SK-N-SH (cell line): ENCODE data around the gene SLC2A13. TPM values are rescaled to one million over a fixed set of nuclear protein-coding genes. Genes with fewer than 3 reads are reported as not detected.

Experiments
- CTCF ChIA-PET: fragments of 300-600, 350-600 bp; formaldehyde crosslinking; extraction: SDS; loops from one replicate; lab custom pipeline; 2021; lab: Yijun Ruan, JAX
- POLR2A ChIA-PET: fragments of 350-600 bp; sonication (Branson Sonifier 250); formaldehyde crosslinking; extraction: SDS; loops from one replicate; lab custom pipeline; 2020; ENCODE audit warnings: antibody characterized with exemption, inconsistent platforms; lab: Yijun Ruan, JAX
- DNase-seq: peaks from one replicate; pipeline ENCODE4 v3.0.0; 2012
- H2AFZ ChIP-seq: fragments of 200-600 bp; sonication (generic); 2 replicates; pipeline ENCODE4 v1.8.1; 2016; ENCODE audit warnings: antibody characterized with exemption, mild to moderate bottlenecking, low read depth
- H3F3A ChIP-seq: fragments of 200-600 bp; sonication (generic); replicated peaks from 2 replicates; pipeline ENCODE3; 2016; ENCODE audit warnings: antibody characterized with exemption, mild to moderate bottlenecking; ENCODE audit not compliant: insufficient read depth
- H3K27ac ChIP-seq, 2 experiments: fragments of 200-500 bp in 1 of 2; fragments of 200-600 bp in 1 of 2; sonication (Bioruptor generic) in 1 of 2; sonication (generic), shearing (Covaris generic) in 1 of 2; 2 replicates each; pipeline versions ENCODE4 v1.5.1 to v1.6.1; 2014 to 2016; ENCODE audit warnings: low read depth in 2 of 2, inconsistent platforms in 1 of 2, low read length in 1 of 2, mild to moderate bottlenecking in 1 of 2, mixed read lengths in 1 of 2
- H3K27me3 ChIP-seq: fragments of 200-600 bp; sonication (generic), shearing (Covaris generic); 2 replicates; pipeline ENCODE4 v1.6.1; 2016; ENCODE audit warnings: mixed run types; ENCODE audit not compliant: insufficient read depth
- H3K36me3 ChIP-seq, 2 experiments: fragments of 200-500 bp in 1 of 2; fragments of 200-600 bp in 1 of 2; sonication (Bioruptor generic) in 1 of 2; sonication (generic) in 1 of 2; replicated peaks in 1 of 2; 2 replicates each; pipeline versions ENCODE3 to v1.5.1; 2014 to 2016; ENCODE audit warnings: low read length in 1 of 2, mild to moderate bottlenecking in 1 of 2; ENCODE audit not compliant: insufficient read depth in 2 of 2, control insufficient read depth in 1 of 2
- H3K4me1 ChIP-seq, 2 experiments: fragments of 200-500 bp in 1 of 2; fragments of 200-600 bp in 1 of 2; sonication (Bioruptor generic) in 1 of 2; sonication (generic), shearing (Covaris generic) in 1 of 2; 2 replicates each; pipeline versions ENCODE4 v1.5.1 to v1.6.1; 2014 to 2016; ENCODE audit warnings: low read depth in 1 of 2, low read length in 1 of 2, mixed run types in 1 of 2; ENCODE audit not compliant: insufficient read depth in 2 of 2, control insufficient read depth in 1 of 2
- H3K4me2 ChIP-seq: fragments of 200-600 bp; sonication (generic), shearing (Covaris generic); 2 replicates; pipeline ENCODE4 v1.6.1; 2017; ENCODE audit warnings: mixed run types
- H3K4me3 ChIP-seq, 2 experiments: fragments of 200-500 bp in 1 of 2; fragments of 200-600 bp in 1 of 2; sonication (Bioruptor generic) in 1 of 2; sonication (generic), shearing (Covaris generic) in 1 of 2; 2 replicates each; pipeline versions ENCODE4 v1.5.1 to v1.8.1; 2014 to 2016; ENCODE audit warnings: low read depth in 2 of 2, inconsistent platforms in 1 of 2, low read length in 1 of 2, mild to moderate bottlenecking in 1 of 2, mixed read lengths in 1 of 2, moderate library complexity in 1 of 2
- H3K79me2 ChIP-seq: fragments of 200-600 bp; sonication (generic); 2 replicates; pipeline ENCODE4 v1.8.1; 2017; ENCODE audit warnings: mild to moderate bottlenecking; ENCODE audit not compliant: insufficient read depth
- H3K9ac ChIP-seq: fragments of 200-600 bp; sonication (generic); 2 replicates; pipeline ENCODE4 v1.6.1; 2017; ENCODE audit warnings: mixed run types
- H3K9me2 ChIP-seq: fragments of 200-600 bp; sonication (generic); 2 replicates; pipeline ENCODE4 v1.6.1; 2017; ENCODE audit warnings: mixed run types
- H3K9me3 ChIP-seq: fragments of 200-600 bp; sonication (generic); 2 replicates; pipeline ENCODE4 v1.6.1; 2017; ENCODE audit warnings: mixed run types, mild to moderate bottlenecking, moderate library complexity
- H4K20me1 ChIP-seq: fragments of 200-600 bp; sonication (generic); 2 replicates; pipeline ENCODE4 v1.6.1; 2017; ENCODE audit warnings: mild to moderate bottlenecking, mixed run types; ENCODE audit not compliant: insufficient read depth
- ELF1 ChIP-seq: IDR thresholded peaks from 2 replicates; pipeline ENCODE4 v1.4.0; 2012
- EZH2phosphoT487 ChIP-seq: fragments of 200-600 bp; sonication (generic); IDR thresholded peaks from 2 replicates; pipeline ENCODE4 v1.6.1; 2017; ENCODE audit warnings: low read depth, mixed run types, mild to moderate bottlenecking, antibody characterized with exemption, moderate library complexity, borderline replicate concordance
- FOSL2 ChIP-seq: IDR thresholded peaks from 2 replicates; pipeline ENCODE4 v1.4.0; 2012; ENCODE audit warnings: low read depth, mild to moderate bottlenecking, moderate library complexity, borderline replicate concordance
- GATA2 ChIP-seq: sonication (generic); formaldehyde crosslinking; IDR thresholded peaks from 2 replicates; pipeline ENCODE4 v1.5.0; 2020; ENCODE audit warnings: mild to moderate bottlenecking, missing genetic modification reagents
- MEF2A ChIP-seq: IDR thresholded peaks from 2 replicates; pipeline ENCODE4 v1.4.0; 2012; ENCODE audit warnings: low read depth, borderline replicate concordance
- MXI1 ChIP-seq: IDR thresholded peaks from 2 replicates; pipeline ENCODE4 v1.6.1; 2012; ENCODE audit warnings: mild to moderate bottlenecking, low read depth, low read length, improper control_type of control experiment
- NFIC ChIP-seq: IDR thresholded peaks from 2 replicates; pipeline ENCODE4 v1.4.0; 2012; ENCODE audit warnings: borderline replicate concordance
- NRF1 ChIP-seq: IDR thresholded peaks from 2 replicates; pipeline ENCODE4 v1.6.1; 2012; ENCODE audit warnings: low read depth, mild to moderate bottlenecking, low read length
- POLR2AphosphoS5 ChIP-seq: IDR thresholded peaks from 2 replicates; pipeline ENCODE4 v1.6.1; 2012; ENCODE audit warnings: low read depth, low read length
- RAD21 ChIP-seq: IDR thresholded peaks from 2 replicates; pipeline ENCODE4 v1.6.1; 2012; ENCODE audit warnings: mild to moderate bottlenecking, low read length
- RCOR1 ChIP-seq: fragments of 150-350 bp; IDR thresholded peaks from 2 replicates; pipeline ENCODE4 v1.6.1; 2017; ENCODE audit warnings: antibody characterized with exemption, low read length
- RXRA ChIP-seq: IDR thresholded peaks from 2 replicates; pipeline ENCODE4 v1.4.0; 2012; ENCODE audit warnings: low read depth, mild to moderate bottlenecking, borderline replicate concordance
- SIN3A ChIP-seq: IDR thresholded peaks from 2 replicates; pipeline ENCODE4 v1.6.1; 2012; ENCODE audit warnings: low read depth, mild to moderate bottlenecking, low read length, moderate library complexity, borderline replicate concordance
- TCF12 ChIP-seq: IDR thresholded peaks from 2 replicates; pipeline ENCODE4 v1.4.0; 2012
- WGBS: methylation state at CpG from one replicate; pipeline ENCODE4 v1.1.6; 2017; ENCODE audit warnings: low lambda C conversion rate; 5-methylcytosine and 5-hydroxymethylcytosine counted together
- polyA plus RNA-seq, 3 experiments: library from polyadenylated mRNA; depleted of rRNA; stranded (reverse); fragments of >200 nt; gene quantifications; 2 replicates each; pipeline ENCODE4 v1.2.3, GENCODE V29; 2012
- TF ChIP-seq, protein P1 (sequence below): fragments of 150-350 bp; IDR thresholded peaks from 2 replicates; pipeline ENCODE4 v1.6.1; 2016; ENCODE audit warnings: mild to moderate bottlenecking, low read depth, low read length
- TF ChIP-seq, protein P2 (sequence below): IDR thresholded peaks from 2 replicates; pipeline ENCODE4 v1.6.1; 2012; ENCODE audit warnings: mild to moderate bottlenecking, low read depth, low read length, moderate library complexity
- TF ChIP-seq, protein P3 (sequence below): IDR thresholded peaks from 2 replicates; pipeline ENCODE4 v1.4.0; 2012; ENCODE audit warnings: low read depth
- TF ChIP-seq, protein P4 (sequence below): IDR thresholded peaks from 2 replicates; pipeline ENCODE4; 2012

SLC2A13 gene
- polyA plus RNA-seq, 1 of the 3 experiments (the other 2 are of a cell fraction), result 0.21 TPM

DNA sequence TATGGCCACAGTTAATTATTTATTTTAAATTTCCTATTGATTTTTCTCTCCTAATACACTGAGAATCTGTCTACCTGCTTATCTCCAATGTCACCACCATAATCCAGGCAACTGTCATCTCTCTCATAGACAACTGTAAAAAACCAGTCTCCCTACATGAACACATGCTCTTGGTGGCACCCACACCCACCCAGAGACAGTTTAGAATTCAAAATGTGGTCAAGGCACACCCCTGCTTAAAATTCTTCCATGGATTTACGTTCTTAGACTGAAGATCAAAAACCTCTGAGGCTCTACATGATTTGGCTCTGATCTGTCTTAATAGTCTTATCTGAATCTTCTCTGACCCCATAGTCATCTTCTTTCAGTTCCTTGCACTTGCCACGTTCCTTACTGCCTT, 245.2 kb downstream of the SLC2A13 start:
- CTCF ChIA-PET, result no interaction called here
- Histone ChIP-seq H3K27ac (no peak overlapping the region), H3K79me2 (no peaks in the 10 kb centered on the region), H2AFZ (no peak overlapping the region), H3K4me1 (no peaks in the 10 kb centered on the region), H3K27me3 (no peaks in the 10 kb centered on the region), H3K9ac (no peak overlapping the region), H3K4me3 (no peak overlapping the region), H3K9me3 (no peaks in the 10 kb centered on the region), H3K4me2 (no peak overlapping the region), H3K9me2 (no peaks in the 10 kb centered on the region), H4K20me1 (no peaks in the 10 kb centered on the region), H3F3A (no peaks in the 10 kb centered on the region), H3K36me3 (no peaks in the 10 kb centered on the region)
- POLR2A ChIA-PET, result no interaction called here
- no peak for DNase-seq
- TF ChIP-seq, protein P1, sequence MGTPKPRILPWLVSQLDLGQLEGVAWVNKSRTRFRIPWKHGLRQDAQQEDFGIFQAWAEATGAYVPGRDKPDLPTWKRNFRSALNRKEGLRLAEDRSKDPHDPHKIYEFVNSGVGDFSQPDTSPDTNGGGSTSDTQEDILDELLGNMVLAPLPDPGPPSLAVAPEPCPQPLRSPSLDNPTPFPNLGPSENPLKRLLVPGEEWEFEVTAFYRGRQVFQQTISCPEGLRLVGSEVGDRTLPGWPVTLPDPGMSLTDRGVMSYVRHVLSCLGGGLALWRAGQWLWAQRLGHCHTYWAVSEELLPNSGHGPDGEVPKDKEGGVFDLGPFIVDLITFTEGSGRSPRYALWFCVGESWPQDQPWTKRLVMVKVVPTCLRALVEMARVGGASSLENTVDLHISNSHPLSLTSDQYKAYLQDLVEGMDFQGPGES, result no peak
- no peak for TF ChIP-seq GATA2 (CRISPR knock-in tag)
- no peak for TF ChIP-seq SIN3A
- TF ChIP-seq NRF1, result no peak
- no peak for TF ChIP-seq ELF1
- TF ChIP-seq, protein P2, sequence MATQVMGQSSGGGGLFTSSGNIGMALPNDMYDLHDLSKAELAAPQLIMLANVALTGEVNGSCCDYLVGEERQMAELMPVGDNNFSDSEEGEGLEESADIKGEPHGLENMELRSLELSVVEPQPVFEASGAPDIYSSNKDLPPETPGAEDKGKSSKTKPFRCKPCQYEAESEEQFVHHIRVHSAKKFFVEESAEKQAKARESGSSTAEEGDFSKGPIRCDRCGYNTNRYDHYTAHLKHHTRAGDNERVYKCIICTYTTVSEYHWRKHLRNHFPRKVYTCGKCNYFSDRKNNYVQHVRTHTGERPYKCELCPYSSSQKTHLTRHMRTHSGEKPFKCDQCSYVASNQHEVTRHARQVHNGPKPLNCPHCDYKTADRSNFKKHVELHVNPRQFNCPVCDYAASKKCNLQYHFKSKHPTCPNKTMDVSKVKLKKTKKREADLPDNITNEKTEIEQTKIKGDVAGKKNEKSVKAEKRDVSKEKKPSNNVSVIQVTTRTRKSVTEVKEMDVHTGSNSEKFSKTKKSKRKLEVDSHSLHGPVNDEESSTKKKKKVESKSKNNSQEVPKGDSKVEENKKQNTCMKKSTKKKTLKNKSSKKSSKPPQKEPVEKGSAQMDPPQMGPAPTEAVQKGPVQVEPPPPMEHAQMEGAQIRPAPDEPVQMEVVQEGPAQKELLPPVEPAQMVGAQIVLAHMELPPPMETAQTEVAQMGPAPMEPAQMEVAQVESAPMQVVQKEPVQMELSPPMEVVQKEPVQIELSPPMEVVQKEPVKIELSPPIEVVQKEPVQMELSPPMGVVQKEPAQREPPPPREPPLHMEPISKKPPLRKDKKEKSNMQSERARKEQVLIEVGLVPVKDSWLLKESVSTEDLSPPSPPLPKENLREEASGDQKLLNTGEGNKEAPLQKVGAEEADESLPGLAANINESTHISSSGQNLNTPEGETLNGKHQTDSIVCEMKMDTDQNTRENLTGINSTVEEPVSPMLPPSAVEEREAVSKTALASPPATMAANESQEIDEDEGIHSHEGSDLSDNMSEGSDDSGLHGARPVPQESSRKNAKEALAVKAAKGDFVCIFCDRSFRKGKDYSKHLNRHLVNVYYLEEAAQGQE, result no peak
- no peak for TF ChIP-seq RCOR1
- TF ChIP-seq NFIC, result no peak
- no peak for TF ChIP-seq MEF2A
- no peak for TF ChIP-seq TCF12
- TF ChIP-seq, protein P3, sequence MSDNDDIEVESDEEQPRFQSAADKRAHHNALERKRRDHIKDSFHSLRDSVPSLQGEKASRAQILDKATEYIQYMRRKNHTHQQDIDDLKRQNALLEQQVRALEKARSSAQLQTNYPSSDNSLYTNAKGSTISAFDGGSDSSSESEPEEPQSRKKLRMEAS, result no peak
- TF ChIP-seq RXRA, result no peak
- TF ChIP-seq EZH2phosphoT487, result no peak
- no peak for TF ChIP-seq RAD21
- no peak for TF ChIP-seq MXI1
- TF ChIP-seq FOSL2, result no peak
- TF ChIP-seq, protein P4, sequence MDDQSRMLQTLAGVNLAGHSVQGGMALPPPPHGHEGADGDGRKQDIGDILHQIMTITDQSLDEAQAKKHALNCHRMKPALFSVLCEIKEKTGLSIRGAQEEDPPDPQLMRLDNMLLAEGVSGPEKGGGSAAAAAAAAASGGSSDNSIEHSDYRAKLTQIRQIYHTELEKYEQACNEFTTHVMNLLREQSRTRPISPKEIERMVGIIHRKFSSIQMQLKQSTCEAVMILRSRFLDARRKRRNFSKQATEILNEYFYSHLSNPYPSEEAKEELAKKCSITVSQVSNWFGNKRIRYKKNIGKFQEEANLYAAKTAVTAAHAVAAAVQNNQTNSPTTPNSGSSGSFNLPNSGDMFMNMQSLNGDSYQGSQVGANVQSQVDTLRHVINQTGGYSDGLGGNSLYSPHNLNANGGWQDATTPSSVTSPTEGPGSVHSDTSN, result no peak
- no peak for TF ChIP-seq POLR2AphosphoS5
- 27% methylated on average over 2 of the region's 2 CpGs for WGBS
